Tibial nerve (tissue), 4 donors: Measurements from ENCODE around the gene OPCML. TPM values are rescaled to one million over a fixed set of nuclear protein-coding genes. Genes with fewer than 3 reads are reported as not detected.

Experiments
- DNase-seq, 2 donors: peaks; one replicate each; pipeline ENCODE4 v3.0.0-alpha.2; 2019; ENCODE audit warnings: low spot score in 2 of 2
- H3K27ac ChIP-seq, 4 donors: fragments of 200-600 bp; sonication (generic) in 3 of 4; one replicate each; pipeline ENCODE4 v1.5.1; 2017 to 2019; ENCODE audit warnings: mild to moderate bottlenecking in 1 of 4
- H3K27me3 ChIP-seq, 2 donors: fragments of 200-600 bp; sonication (generic) in 1 of 2; one replicate each; pipeline versions ENCODE4 v1.5.1 to v1.6.0; 2017 to 2019
- H3K36me3 ChIP-seq, 3 donors: fragments of 200-600 bp; sonication (generic); one replicate each; pipeline ENCODE4 v1.5.1; 2018 to 2019
- H3K4me1 ChIP-seq, 4 donors: fragments of 200-600 bp; sonication (generic) in 3 of 4; one replicate each; pipeline ENCODE4 v1.5.1; 2017 to 2019
- H3K4me3 ChIP-seq, 4 donors: fragments of 200-600 bp; sonication (generic) in 3 of 4; one replicate each; pipeline ENCODE4 v1.5.1; 2017 to 2019; ENCODE audit warnings: mild to moderate bottlenecking in 1 of 4, moderate library complexity in 1 of 4
- H3K9me3 ChIP-seq, 4 donors: fragments of 200-600 bp; sonication (generic) in 3 of 4; one replicate each; pipeline ENCODE4 v1.5.1; 2017 to 2019
- EP300 ChIP-seq, 2 donors: sonication (generic); formaldehyde crosslinking; IDR thresholded peaks; one replicate each; pipeline ENCODE4 v1.6.1; 2017; ENCODE audit warnings: antibody characterized with exemption in 2 of 2, mild to moderate bottlenecking in 1 of 2
- POLR2A ChIP-seq, 2 donors: fragments of 450-650 bp; IDR thresholded peaks; one replicate each; pipeline ENCODE4 v1.6.1; 2017; ENCODE audit warnings: antibody characterized with exemption in 2 of 2, mild to moderate bottlenecking in 2 of 2, moderate library complexity in 2 of 2
- WGBS, 2 donors: methylation state at CpG; one replicate each; pipeline ENCODE4 v1.1.5; 2018; 5-methylcytosine and 5-hydroxymethylcytosine counted together
- total RNA-seq, 4 donors: library from RNA; depleted of rRNA; stranded (reverse); fragments of >200 nt; gene quantifications; one replicate each; pipeline ENCODE4 v1.1.0, GENCODE V29; 2016
- TF ChIP-seq, protein P1 (sequence below), 5 experiments: fragments of 200-600 bp in 3 of 5; fragments of 450-650 bp in 2 of 5; sonication (generic) in 3 of 5; IDR thresholded peaks; one replicate each; pipeline ENCODE4 v1.5.1; 2016 to 2019; ENCODE audit warnings: antibody characterized with exemption in 5 of 5, mild to moderate bottlenecking in 3 of 5, moderate library complexity in 2 of 5

The OPCML gene
- total RNA-seq, 4 donors from 2014 or later: 1.0 to 10.8 (median 1.9) TPM

GRCh38 chr11:132604431-132604830, 927.9 kb downstream of the OPCML start:
- H3K4me1 ChIP-seq: peaks cover 0 to 11% (median 0%) of the 10 kb centered on the region in 4 donors
- no peak overlapping the region for H3K4me3 ChIP-seq
- no peaks in the 10 kb centered on the region for H3K36me3 ChIP-seq
- peaks cover 0 to 3% (median 0%) of the 10 kb centered on the region in 4 donors for H3K9me3 ChIP-seq
- WGBS, 2 donors: 43 to 44% methylated on average over 2 of the region's 2 CpGs
- no peak for DNase-seq
- H3K27ac ChIP-seq: peak overlapping the region in 1 of 4 donors; percentile 33
- TF ChIP-seq, protein P1, sequence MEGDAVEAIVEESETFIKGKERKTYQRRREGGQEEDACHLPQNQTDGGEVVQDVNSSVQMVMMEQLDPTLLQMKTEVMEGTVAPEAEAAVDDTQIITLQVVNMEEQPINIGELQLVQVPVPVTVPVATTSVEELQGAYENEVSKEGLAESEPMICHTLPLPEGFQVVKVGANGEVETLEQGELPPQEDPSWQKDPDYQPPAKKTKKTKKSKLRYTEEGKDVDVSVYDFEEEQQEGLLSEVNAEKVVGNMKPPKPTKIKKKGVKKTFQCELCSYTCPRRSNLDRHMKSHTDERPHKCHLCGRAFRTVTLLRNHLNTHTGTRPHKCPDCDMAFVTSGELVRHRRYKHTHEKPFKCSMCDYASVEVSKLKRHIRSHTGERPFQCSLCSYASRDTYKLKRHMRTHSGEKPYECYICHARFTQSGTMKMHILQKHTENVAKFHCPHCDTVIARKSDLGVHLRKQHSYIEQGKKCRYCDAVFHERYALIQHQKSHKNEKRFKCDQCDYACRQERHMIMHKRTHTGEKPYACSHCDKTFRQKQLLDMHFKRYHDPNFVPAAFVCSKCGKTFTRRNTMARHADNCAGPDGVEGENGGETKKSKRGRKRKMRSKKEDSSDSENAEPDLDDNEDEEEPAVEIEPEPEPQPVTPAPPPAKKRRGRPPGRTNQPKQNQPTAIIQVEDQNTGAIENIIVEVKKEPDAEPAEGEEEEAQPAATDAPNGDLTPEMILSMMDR (IDR thresholded peaks at IDR 0.05): no peak
- TF ChIP-seq EP300 (IDR thresholded peaks at IDR 0.05): no peak
- no peak for TF ChIP-seq POLR2A (IDR thresholded peaks at IDR 0.05)
- no peaks in the 10 kb centered on the region for H3K27me3 ChIP-seq

- Histone ChIP-seq H3K9me3 (peaks cover 0 to 3% (median 0%) of the 10 kb centered on the region in 4 donors), H3K27ac (no peak overlapping the region), H3K27me3 (no peaks in the 10 kb centered on the region), H3K4me3 (no peak overlapping the region), H3K4me1 (peaks cover 0 to 9% (median 0%) of the 10 kb centered on the region in 4 donors), H3K36me3 (no peaks in the 10 kb centered on the region)
- no peak for DNase-seq
- TF ChIP-seq POLR2A (IDR thresholded peaks at IDR 0.05) (no peak), EP300 (IDR thresholded peaks at IDR 0.05) (no peak)
- TF ChIP-seq, protein P1 (IDR thresholded peaks at IDR 0.05): no peak
- WGBS, 2 donors: 46 to 47% methylated on average over 2 of the region's 2 CpGs
Measured at GRCh38 chr11:132601875-132602274, 930.4 kb downstream of the OPCML start.

DNA sequence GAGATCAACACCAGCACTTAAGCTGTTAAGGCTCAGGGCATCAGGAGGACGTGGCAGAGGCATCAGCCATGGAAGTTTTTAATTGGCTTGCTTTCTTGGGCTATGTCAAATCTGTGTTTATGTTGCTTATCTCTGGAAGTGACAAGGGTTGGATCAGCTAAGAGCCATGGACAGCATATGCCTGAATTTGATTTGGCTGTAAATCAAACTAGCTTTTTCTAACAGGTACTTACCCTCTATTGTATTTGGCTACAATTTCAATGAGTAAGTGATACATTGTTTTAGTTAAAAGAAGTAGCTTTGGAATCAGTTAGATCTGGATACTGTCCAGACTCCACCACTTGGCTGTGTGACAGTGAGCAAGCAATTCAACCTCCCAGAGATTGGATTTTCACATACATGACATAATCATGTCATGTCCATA, 936.6 kb downstream of the OPCML start:
- DNase-seq: no peak
- Histone ChIP-seq H3K4me3 (no peak overlapping the region), H3K27me3 (no peaks in the 10 kb centered on the region), H3K27ac (no peak overlapping the region), H3K4me1 (peaks cover 0 to 8% (median 0%) of the 10 kb centered on the region in 4 donors), H3K9me3 (peaks cover 0 to 3% (median 0%) of the 10 kb centered on the region in 4 donors), H3K36me3 (no peaks in the 10 kb centered on the region)
- WGBS, 2 donors: 5 to 17% methylated on average over 1 of the region's 1 CpG
- TF ChIP-seq EP300 (IDR thresholded peaks at IDR 0.05) (no peak), POLR2A (IDR thresholded peaks at IDR 0.05) (no peak)
- TF ChIP-seq, protein P1 (IDR thresholded peaks at IDR 0.05): no peak

- Histone ChIP-seq H3K9me3 (peaks cover 0 to 3% (median 0%) of the 10 kb centered on the region in 4 donors), H3K36me3 (no peaks in the 10 kb centered on the region), H3K27ac (no peak overlapping the region), H3K4me1 (peaks cover 0 to 8% (median 0%) of the 10 kb centered on the region in 4 donors), H3K4me3 (no peak overlapping the region), H3K27me3 (no peaks in the 10 kb centered on the region)
- WGBS, 2 donors: 78 to 87% methylated on average over 1 of the region's 1 CpG
- TF ChIP-seq, protein P1 (IDR thresholded peaks at IDR 0.05): no peak
- TF ChIP-seq EP300 (IDR thresholded peaks at IDR 0.05) (no peak), POLR2A (IDR thresholded peaks at IDR 0.05) (no peak)
- DNase-seq: no peak
Measured at GRCh38 chr11:132595246-132595645, 937.1 kb downstream of the OPCML start.

DNA sequence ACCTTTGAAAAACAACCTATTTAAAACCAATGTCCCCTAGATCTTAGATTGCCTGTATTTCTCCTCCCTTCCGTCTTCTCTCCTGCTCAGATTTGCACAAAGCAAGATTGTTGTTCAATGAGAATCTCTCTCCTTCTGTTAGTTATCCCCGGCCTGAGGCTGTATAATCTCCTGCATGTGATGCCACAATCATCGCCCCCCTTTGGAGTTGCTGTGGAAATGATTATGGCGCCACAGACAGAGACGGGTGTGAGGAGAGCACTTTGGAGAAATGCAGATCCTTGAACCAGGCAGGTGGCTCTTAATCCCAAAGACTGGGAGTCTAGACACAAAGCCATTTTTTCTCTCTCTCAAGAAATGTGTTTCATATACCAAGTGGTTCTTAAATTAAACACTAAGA, 941.3 kb downstream of the OPCML start:
- 79 to 90% methylated on average over 5 of the region's 5 CpGs for WGBS, 2 donors
- Histone ChIP-seq H3K27ac (no peak overlapping the region), H3K4me1 (peaks cover 0 to 16% (median 3%) of the 10 kb centered on the region in 4 donors), H3K27me3 (no peaks in the 10 kb centered on the region), H3K9me3 (no peaks in the 10 kb centered on the region), H3K36me3 (no peaks in the 10 kb centered on the region), H3K4me3 (no peak overlapping the region)
- no peak for DNase-seq
- TF ChIP-seq POLR2A (IDR thresholded peaks at IDR 0.05) (no peak), EP300 (IDR thresholded peaks at IDR 0.05) (no peak)
- TF ChIP-seq, protein P1 (IDR thresholded peaks at IDR 0.05): no peak
